HG02981 (cell line): ENCODE data around the gene KCTD11.

ENCODE experiments used
- ATAC-seq: cut with Tn5 transposase; IDR thresholded peaks from one replicate; pipeline ENCODE4 v1.9.1; 2021; ENCODE audit warnings: mild to moderate bottlenecking, moderate library complexity; ENCODE audit not compliant: unreplicated experiment

KCTD11 gene

DNA sequence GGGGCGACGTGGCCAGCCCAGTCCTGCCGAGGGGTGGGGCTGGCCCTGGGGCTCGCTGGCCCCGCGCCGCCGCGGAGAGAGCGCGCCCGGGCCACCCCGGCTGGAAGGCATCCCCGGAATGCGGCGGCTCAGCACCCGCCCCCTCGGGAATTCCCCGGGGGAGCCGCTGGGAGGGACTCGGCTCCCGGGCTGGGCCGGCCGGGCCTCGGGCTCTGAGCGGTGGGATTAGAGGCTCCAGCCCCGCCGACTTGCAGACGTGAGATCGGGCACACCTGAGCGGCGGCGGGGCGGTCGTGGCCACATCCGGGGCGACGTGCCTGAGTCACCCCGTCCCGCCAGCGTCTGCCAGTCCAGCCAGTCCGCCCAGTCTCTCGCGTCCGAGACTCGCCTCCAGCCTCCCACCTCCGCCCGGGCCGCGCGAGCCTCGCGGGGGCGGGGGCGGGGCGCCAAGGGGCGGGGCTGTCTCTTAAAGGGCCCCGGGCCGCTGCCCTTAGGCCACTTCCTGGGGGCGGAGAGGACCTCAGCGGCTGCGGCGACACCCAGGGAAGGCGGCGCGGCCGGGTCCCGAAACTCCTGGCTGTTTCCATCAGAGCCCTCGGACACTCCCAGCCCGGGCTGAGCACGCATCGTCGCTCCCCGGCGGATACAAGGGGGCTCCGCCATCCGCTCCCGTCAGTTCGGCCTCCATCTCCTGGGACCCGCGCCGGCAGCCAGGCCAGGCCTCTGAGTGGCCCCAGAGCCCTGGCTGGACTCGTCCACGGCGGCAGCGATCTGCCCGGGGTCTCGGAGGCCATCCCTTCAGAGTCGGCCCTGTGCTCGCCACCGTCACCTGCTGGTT is at the start of gene KCTD11:
KCTD11 (plus strand) TSS at position 498 of the 838 bp plus-strand sequence.
- peak; percentile 56 for ATAC-seq

DNA sequence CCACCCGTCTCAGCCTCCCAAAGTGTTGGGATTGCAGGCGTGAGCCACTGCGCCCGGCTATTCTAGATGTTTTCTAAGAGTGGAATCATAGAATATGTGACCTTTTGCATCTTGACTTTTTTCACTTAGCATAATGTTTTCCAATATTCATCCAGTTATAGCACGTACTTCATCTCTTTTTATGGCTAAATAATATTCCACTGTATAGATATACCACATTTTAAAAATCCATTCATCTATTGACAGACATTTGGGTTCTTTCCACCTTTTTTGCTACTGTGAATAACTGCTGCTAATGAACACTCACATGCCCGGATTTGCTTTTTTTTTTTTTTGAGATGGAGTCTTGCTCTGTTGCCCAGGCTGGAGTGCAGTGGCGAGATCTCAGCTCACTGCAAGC is 47.8 kb upstream of the KCTD11 start:
- no peak for ATAC-seq

DNA sequence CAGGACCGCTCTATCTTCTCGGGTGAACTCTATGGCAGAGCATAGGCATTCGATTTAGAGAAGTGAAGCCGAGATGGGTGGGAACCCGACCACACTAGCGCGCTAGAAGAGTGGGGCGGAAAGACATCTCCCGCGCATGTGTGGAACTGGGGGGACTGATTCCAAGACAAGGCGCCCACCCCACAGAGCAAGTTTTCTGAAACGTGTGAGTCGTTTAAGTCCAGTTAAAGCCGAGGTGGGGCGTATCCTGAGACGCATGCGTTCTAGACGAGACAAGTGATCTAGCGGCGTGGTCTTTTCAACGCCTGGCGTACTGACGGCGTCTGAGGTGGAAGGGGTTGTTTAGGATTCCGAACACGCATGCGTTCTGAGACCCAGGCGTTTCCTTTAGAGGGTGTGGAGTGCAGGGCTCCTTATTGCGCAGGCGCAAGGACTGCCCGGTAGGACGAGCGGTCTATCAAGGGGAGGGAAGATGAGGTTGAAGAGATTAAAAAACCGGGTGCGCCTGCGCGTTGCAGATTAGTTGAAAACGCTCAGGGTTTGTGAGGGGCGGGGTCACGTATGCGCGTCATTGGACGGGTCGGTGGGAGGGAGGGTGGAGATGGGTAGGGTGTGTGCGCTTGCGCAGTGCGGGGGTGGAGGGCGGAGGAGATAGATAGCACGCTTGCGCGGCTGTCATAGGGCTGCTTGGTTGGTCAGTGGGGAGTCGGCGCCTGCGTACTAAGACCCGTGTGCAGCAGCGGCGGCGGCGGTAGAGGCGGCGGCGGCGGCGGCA is 44.9 kb upstream of the KCTD11 start, which contains the start of gene EIF5A:
EIF5A (plus strand) TSS at position 718 of the 775 bp plus-strand sequence. CDS start 2,008 bp downstream, outside the sequence.
- peak; percentile 60 for ATAC-seq

DNA sequence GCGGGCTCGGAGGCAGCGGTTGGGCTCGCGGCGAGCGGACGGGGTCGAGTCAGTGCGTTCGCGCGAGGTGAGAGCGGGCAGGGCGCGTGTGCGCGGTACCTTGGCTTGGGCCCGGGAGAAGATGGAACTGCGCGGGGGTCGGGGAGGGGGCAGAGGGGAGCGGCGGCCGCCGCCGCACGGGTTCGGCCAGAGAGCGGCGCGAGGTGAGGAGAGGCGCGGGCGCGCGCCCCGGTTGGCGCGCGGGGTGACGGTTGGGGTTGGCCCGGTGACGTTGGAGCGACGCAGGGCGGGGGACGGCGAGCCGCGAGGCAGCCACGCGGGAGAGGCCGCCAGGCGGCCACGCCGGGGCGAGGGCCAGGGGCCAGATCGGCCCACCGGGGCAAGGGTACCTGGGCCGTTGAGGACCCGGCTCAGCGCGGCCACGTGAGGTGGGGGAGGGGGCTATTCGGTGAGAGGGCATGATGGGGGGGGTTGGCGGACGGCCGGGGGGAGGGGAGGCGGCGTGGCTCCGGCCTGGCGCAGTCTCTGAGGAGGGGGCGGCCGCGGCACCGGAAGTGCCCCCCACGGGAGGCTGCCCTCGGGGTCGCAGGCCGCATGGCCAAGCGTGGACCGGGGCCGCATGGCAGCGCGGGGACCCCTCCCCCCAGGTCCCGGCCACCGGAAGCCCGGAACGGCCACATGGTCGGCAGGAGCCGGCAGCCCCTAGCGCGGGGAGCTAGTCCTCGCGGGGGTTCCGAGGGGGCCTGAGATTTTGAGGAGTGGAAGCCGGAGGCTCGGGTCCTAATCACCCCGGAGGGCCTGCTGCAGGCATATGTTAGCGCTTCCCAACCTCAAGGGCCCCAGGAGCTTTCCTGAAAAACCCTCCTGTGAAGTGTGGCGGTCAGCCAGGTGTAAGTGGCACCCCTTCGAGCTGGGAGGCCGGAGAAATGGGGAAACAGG is 44.0 kb upstream of the KCTD11 start:
- no peak for ATAC-seq

DNA sequence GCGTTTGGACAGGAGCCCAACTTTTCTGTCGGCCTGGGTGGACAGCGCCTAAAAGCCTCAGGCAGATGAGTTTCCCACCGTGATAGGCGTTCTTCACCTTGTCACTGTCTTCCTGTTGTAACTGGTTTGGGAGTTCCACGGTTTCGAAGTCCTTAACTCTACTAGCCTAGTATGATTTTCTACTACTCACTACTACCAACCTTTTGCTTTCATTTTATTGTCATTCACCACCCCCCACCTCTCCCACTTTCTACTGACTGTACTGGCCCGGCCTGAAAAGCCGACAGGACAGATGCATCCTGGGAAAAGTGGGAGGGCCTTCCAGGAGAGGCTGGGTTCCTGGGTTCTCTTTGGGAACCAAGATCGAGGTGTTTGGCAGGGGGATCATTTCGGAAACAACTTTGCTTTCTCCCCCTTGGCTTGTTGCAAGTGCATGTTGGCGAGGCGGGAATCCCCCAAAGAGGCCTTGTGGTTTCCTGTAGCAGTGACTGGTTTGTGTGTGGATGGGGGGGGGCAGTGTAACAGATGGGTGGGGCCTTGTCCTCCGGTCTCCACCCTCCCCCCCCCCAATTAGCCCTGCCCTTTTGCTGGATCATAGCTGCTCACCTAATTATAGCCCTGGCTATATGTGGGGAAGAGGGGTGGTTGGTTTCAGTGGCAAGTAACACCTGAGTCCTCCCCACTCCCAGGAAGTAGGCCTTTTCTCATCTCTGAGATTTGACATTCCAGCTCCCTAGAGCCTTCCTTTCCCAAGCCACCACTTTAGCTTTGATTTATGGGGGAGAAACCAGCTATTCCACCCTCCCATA is 43.1 kb upstream of the KCTD11 start:
- no peak for ATAC-seq

DNA sequence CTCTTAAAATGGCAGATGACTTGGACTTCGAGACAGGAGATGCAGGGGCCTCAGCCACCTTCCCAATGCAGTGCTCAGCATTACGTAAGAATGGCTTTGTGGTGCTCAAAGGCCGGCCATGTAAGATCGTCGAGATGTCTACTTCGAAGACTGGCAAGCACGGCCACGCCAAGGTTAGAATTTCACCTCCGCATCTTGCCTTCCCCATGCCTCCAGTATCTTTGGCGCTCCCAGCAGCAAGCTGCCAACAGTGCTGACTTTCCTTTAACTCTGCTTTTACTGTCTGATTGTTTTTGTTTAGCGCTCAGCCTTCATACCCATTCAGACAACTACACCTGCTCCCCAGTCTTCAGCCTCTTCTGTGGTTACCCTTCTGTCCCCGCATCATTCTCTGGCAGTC is 42.3 kb upstream of the KCTD11 start:
- ATAC-seq, result no peak

DNA sequence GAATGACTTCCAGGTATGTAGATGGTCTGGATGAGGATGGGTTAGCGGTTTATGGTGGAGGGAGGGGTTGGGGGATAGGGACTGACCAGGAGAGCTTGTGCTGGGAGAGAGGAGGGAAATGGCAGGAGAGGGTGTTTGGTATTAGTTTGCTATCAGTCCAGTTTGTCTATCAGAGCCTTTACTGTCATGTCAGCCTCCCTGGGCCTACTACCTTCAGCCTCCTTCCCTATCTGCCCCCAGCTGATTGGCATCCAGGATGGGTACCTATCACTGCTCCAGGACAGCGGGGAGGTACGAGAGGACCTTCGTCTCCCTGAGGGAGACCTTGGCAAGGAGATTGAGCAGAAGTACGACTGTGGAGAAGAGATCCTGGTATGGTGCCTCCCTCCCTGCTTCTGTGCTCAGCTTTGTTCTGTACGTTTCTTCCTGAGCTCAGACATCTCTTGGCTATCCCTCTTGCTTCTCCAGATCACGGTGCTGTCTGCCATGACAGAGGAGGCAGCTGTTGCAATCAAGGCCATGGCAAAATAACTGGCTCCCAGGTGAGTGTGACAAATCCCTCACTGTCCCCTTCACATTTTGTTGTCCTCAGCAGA is 40.8 kb upstream of the KCTD11 start:
- ATAC-seq, result no peak

DNA sequence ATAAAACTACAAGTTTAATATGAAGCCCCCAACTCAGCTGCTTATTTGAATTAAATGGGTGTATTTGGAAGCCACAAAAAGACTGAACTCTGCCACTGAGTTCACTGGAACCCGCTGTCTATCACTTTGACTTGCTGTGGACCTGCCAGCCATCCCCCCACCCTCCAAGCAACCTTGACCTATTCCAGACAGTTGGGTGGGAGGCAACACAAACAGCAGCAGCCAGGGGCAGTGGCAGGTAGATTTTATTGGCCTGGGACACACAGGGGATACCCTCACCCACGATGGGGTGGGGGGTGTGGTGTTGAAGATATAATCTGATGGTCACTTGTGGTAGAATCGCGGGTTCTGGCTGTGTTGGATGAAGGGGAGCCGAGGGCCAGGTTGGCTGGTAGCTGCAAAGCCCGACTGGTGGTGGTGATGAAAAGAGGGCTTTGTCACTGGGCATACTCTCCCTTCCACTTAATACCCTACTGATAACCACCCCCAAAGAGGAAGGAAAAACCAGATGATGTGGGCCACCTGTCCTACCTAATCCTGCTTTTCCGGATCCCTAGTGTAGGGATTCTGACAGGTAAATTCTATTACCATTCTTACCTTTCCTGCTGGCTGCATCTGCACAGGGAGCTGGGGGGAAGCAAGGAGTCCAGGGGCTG is 39.4 kb upstream of the KCTD11 start:
- ATAC-seq, result no peak

DNA sequence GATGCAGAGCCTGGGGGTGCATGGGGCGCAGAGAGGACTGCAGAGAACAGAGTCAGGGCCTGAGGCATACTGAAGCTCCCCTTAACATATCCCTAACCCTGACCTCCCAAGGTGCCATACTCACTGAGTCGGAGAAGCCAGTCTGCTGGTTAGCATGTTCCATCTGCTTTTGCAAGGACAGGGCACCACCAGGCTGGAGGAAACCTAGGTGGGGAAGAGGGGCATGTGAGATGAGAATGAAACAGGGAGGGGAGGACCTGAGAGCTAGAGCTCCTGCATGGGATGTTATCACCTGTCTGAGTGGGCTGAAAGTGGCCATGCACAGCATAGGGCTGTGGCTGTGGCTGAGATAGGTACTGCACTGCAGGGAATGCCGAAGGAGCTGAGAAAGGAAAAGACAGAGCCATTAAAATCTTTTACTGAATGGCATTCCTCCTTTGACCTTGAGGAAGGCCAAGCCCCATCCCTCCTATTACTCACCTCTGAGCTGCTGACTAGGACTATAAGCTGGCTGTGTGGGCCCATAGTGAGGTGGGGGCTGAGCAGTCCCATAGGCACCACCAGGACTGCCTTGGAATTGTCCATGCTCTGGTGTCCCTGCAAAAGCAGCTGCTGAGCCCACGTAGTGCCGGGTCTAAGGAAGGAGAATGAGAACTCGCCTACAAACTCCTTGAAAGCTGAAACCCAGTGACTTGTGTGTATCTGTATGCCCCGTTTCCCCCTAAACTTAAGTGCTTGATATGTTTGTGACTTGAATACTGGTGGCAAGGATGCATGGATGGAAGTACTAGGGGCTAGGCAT is 38.7 kb upstream of the KCTD11 start:
- no peak for ATAC-seq

DNA sequence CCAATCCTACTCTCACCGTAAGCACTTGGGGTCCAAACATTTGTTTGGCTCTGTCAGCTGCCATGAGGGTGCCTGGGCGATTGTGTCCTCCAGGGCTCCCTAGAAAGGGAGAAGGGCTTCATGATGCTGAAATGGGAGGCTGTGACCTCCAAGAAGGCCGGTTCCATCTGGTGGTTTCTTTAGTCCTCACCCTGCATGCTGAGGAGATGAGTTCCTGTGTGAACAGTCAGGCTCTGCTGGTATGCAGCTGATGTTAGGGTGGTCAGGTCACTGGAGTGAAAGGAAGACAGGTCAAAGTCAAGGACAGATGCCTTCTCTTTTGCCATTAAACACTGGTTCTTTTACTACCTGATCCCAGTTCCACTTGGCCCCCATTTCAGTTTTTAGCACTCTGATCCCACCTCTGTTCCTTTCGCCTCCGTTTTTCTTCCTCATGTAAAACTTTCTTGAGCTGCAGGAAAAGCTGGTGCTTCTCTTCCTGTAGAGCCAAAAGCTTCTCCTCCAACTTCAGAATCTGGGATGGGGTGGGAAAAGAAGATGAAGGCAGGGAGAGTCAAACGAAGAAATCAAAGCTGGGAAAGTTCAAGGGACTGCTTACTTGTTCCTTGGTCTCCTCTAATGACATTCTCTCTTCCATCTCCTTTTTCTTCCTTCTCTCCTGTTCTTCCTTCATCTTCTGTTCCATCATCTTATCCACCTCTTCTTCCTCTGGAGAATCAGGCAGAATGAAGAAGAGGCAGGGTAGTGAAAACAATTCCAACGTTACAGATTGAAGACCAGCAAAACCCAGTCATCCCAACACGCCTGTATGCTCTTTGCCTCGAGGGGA is 37.9 kb upstream of the KCTD11 start:
- no peak for ATAC-seq

DNA sequence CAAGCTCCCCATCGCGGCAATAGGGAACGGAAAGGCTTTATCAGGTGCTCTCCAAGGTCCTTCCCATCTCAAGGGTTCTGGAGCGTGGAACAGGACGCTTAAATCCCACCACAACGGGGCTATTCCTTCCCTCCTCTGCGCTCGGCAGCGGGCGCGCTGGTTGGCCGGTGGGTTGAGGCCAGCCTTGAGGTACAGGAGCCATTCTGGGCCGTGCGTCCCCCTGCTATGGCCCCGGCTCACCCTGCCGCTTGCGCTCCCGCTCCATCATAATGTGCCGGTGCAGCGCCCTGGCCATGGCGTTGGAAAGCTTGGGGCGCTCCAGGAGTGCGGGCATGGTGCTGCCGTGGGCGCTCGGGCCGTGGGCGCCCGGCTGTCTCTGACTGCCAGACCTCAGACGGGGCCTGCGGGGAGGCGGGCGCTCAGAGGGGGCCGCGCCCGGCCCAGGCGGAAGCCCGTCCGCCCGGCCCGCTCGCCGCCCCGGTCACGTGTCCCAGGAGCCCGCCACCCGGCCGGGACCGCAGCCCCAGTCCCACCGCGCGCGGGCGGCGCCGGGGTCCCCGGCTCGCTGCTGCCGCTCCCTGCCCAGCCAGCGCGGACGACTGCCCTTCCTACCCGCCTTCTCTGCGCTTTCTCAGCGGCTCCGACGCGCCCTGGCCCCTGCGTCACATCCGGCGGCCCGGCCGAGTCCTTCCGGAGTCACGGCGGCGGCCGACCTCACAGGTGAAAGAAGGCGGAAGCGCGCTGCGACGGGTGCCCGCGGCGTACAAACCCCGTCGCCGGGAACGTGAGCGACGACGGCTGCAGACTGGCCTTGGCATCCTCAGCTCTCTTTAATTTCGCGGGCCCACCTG is 37.0 kb upstream of the KCTD11 start, which contains the start of gene GPS2:
GPS2 (minus strand) TSS at position 642 of the 851 bp plus-strand sequence; CDS start at position 334, 308 bp downstream.
- ATAC-seq, result peak; percentile 68

DNA sequence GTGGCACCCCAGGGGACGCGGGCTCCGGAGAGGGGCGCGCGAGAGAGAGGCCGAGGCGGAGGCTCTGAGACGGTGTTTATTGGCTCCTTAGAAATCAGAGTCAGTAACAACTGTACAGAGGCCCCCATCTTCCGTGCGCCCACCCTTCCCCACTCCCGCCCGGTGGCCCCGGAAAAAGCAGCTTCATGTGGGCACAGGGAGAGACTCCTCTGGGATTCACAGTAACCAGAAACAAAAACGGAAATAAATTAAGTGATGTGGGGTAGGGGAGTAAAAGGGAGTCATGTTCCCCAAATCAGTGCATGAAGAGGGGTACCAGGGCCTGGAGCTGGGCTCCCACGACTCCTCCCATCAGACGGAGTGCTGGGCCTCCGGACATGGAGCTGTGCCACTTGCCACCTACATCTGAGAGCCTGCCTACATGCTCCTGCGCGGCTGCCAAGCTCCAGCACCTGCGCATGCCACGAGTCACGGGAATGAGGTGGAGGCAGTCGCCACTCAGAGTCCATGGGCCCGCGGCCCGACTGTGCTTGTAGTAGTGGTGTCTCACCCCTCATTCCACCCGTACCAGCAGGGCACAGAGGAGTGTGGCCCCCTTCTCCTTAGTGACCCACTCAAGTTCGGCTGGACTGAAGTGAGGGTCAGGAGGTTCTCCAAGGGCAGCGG is 36.3 kb upstream of the KCTD11 start:
- ATAC-seq, result no peak

DNA sequence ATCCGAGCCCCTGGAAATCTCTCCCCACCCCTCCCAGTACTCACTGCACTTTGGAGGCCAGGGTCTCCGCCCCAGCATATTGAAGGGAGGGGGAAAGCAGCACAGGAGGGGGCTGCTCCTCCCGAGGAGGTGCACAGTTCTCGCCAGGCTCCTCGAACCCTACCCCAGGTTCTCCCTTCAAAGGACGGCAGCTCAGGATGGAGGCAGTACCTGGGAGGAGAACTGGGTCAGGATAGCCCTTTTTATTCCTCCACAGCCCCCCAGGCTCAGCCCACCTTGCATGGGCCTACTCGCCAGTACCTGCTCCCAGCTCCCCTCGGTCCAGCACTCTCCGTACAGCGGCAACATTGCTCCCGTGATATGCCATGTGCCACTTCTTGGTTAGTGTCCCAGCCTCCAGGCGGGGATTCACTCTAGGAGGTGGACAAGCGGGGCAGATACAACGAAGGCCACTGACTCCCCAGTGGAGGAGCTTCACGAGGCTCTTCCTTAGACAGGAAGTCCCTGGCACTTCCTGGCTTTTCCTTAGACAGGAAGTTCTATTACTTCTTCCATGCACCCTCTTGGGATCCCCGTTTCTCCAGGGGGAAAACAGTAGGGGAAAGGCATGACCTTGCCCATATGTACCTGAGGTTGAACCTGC is 34.7 kb upstream of the KCTD11 start:
- ATAC-seq, result no peak

DNA sequence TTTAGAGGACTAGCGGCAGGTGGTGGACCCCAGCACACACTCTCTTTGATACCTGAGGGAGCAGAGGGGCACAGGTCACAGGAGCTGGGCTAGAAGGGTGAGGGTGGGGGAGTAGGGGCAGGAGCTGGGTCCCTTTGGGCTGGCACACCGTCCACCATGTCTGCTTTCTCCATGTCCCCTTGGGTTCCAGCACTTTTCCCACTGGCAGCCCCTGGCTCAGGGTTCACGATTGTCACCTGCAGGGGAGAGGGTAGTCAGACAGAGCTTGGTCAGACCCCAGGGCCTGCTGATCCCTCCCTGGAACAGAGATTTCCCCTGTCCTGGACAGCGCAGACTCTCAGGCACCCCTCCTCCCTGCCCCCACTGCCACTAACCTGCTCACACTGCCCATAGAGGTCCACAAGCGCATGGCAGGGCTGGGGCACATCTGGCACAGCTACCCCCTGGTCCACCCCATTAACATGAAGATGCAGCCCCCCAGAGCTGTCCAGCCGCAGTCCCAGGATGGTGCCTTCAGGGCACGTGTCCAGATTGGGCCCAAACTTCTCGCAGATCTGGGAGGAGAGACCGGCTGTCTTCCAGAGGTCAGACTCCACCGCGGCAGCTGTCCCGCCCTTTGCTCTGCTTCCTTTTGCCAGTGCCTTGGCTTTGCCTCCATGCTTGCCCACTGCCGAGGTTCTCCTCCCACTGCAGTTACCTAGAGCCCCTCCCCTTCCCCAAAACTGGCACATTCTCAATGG is 33.7 kb upstream of the KCTD11 start:
- ATAC-seq, result no peak

DNA sequence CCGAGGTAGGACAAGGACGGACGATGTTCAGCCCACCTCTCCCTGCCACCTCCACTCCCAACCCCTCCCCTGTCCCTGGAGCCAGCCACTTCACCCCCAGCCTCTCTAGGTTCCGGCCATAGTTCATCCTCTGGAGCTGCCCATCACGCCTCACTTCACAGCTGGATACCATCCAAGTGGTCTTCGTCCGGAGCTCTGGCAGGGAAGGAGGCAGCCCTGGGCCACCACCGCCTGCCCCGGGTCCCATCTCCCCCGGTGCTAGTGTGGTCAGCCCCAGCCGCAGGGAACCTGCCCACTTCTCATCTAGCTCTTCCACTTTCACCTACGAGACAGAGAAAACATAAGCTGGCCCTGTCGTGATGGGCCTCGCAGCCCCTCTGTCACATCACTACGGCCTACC is 30.5 kb upstream of the KCTD11 start:
- no peak for ATAC-seq
